ENCODE results near the gene EXO1.

Gene EXO1

DNA sequence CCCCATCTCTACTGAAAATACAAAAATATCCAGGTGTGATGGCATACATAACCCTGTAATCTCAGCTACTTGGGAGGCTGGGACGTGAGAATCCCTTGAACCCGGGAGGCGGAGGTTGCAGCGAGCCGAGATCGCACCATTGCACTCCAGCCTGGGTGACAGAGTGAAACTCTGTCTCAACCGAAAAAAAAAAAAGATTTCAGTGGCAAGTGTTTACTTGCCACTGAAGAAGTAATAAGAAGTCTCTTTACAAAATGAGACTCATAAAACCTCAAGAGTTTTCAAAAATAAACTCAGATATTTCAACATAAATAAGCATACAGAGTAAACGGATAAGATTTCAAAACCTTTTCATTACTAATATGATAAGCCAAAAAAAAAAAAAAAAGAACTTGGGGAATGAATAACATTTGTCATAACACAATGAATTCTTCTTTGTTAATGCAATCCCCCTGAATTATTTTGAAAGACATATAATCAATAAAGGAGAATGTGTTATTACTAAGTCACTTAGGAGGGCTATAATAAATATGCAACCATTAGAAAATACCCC, 34.2 kb upstream of the EXO1 start:
- DNase-seq (ENCODE audit: low read depth): no peak
- H3K4me3 ChIP-seq (replicated peaks; ENCODE audit: low read depth, low read length): no peak overlapping the region
- TF ChIP-seq, protein P1, sequence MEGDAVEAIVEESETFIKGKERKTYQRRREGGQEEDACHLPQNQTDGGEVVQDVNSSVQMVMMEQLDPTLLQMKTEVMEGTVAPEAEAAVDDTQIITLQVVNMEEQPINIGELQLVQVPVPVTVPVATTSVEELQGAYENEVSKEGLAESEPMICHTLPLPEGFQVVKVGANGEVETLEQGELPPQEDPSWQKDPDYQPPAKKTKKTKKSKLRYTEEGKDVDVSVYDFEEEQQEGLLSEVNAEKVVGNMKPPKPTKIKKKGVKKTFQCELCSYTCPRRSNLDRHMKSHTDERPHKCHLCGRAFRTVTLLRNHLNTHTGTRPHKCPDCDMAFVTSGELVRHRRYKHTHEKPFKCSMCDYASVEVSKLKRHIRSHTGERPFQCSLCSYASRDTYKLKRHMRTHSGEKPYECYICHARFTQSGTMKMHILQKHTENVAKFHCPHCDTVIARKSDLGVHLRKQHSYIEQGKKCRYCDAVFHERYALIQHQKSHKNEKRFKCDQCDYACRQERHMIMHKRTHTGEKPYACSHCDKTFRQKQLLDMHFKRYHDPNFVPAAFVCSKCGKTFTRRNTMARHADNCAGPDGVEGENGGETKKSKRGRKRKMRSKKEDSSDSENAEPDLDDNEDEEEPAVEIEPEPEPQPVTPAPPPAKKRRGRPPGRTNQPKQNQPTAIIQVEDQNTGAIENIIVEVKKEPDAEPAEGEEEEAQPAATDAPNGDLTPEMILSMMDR (IDR thresholded peaks at IDR 0.05; ENCODE audit: low read length, missing control alignments): no peak

DNA sequence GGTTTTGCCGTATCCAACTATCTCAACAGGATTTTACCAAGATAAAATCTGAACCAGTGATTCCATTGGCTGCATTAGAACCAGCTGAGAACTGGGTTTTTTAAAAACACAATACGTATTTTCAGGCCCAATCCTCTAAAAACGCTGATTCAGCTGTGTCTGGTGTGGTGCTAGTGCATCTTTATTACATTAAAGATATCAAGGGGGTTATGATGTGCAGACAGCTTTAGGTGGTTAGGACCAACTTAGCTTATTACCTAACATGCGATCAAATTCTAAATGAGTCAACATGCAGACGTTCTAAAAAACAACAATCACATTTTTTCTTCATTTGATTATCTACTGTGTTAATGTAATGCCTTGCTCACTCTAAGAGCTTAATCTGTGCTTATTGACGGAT, 32.0 kb upstream of the EXO1 start:
- DNase-seq (ENCODE audit: low read depth): no peak
- TF ChIP-seq, protein P1 (IDR thresholded peaks at IDR 0.05; ENCODE audit: low read length, missing control alignments): no peak
- no peak overlapping the region for H3K4me3 ChIP-seq (replicated peaks; ENCODE audit: low read depth, low read length)

DNA sequence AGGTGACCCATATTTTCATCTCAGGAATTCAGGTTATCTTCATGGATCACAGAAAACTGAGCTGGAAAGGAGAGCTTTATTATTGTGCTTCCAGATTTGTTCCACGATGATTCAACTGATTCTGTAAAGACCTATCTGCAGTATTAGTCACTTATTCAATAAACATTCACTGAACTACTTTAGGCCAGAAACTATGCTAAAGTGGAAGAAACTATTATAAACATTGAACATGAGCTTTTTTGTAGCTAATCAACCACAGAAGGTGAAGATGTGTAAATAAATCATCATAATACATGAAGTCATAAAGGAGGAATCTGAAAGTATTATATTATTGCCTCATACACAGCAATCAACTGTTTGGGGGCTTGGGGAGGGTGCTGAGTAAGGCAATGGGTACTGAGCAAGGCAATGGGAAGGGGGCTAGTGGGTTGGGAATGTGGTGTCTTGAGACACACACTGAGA, 30.6 kb upstream of the EXO1 start:
- TF ChIP-seq, protein P1 (IDR thresholded peaks at IDR 0.05; ENCODE audit: low read length, missing control alignments): no peak
- H3K4me3 ChIP-seq (replicated peaks; ENCODE audit: low read depth, low read length): no peak overlapping the region
- DNase-seq (ENCODE audit: low read depth): no peak

DNA sequence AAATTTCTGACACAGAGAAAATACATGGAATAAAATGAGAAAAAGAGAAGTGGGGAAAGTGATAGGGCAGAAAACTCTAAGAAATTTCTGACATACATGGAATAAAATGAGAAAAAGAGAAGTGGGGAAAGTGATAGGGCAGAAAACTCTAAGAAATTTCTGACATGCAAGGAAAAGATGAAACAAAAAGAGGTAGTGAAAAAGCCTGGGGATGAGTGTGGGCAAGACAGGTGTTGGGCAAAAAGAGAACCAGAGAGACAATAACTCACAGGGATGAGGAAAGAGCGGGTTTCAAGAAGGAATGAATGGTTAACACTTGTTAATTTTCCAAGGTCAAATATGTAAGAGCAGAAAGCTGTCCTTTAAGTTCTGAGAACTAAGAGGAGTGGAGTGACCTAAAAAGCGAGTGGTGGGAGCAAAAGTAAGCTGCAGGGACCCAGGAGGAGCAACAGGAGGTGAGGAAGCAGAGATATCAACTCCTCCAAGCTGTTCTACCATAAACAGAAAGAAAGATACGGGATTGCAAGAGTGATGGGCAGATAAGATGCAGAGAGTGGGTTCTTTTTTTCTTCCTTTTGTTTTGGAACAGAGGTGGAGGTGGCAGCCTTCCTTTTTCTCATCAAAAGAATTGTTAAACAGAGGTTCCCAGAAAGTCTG, 29.9 kb upstream of the EXO1 start:
- no peak for DNase-seq (ENCODE audit: low read depth)
- TF ChIP-seq, protein P1 (IDR thresholded peaks at IDR 0.05; ENCODE audit: low read length, missing control alignments): no peak
- no peak overlapping the region for H3K4me3 ChIP-seq (replicated peaks; ENCODE audit: low read depth, low read length)

DNA sequence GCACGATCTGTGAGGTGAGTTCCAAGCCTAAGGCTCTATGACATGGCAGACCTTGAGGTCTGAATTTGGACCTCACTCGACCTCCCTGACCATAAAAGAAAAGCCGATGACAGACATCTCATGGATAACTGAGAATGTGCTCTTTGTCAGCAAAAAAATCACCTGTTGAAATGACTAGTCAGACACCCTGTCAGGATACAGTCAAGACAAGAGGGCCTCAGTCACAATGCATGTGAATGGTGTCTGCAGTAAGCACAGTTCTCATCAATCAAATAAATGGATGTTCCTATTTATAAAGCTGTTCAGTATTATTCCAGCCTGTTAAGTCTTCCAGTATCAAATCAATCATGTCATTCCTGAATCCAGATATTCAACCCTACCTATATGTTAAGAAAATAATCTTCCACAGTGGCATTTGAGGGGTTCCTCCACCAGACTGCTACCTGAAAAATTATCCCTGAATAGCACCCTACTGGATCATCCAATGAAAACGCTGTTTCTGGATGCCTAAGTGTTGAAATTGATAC, 28.6 kb upstream of the EXO1 start:
- no peak for DNase-seq (ENCODE audit: low read depth)
- TF ChIP-seq, protein P1 (IDR thresholded peaks at IDR 0.05; ENCODE audit: low read length, missing control alignments): no peak
- no peak overlapping the region for H3K4me3 ChIP-seq (replicated peaks; ENCODE audit: low read depth, low read length)

DNA sequence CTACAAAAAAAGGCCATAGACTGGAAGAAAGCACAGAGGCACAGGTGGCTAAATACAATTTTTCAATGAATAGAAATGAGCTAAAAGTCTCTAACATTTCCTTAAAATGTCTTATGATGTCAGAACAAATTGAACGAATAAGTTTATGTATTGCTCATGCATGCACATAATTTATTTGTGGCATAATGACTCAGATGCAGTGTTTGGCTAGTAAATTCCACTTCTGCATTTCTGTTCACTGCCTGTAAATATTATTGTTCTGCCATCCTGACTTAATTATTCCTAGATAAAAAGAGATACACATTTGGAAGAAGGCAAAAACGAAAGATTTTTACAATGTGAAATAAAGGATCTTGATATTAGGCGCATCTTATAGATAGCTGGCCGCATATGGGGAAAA, 26.6 kb upstream of the EXO1 start:
- TF ChIP-seq, protein P1 (IDR thresholded peaks at IDR 0.05; ENCODE audit: low read length, missing control alignments): no peak
- no peak for DNase-seq (ENCODE audit: low read depth)
- H3K4me3 ChIP-seq (replicated peaks; ENCODE audit: low read depth, low read length): no peak overlapping the region

Measured in fibroblast of pulmonary artery (primary cell).